H1 (cell line): ENCODE data around the gene PCCA. TPM values are rescaled to one million over a fixed set of nuclear protein-coding genes. Genes with fewer than 3 reads are reported as not detected.
"Not testable (repeated sequence)": the region's sequence is repeated elsewhere in the genome, so short reads cannot be mapped to it uniquely, and the experiment has no call there.

Experiments
- CTCF ChIA-PET: fragments of 300-600 bp; sonication (Branson Sonifier 250); formaldehyde crosslinking; loops from one replicate; lab custom pipeline; 2021; ENCODE audit not compliant: partially characterized antibody; lab: Charles Lee
- POLR2A ChIA-PET: fragments of 300-600 bp; sonication (Branson Sonifier 250); formaldehyde crosslinking; loops from one replicate; lab custom pipeline; 2021; ENCODE audit warnings: inconsistent platforms; ENCODE audit not compliant: partially characterized antibody; lab: Charles Lee
- DNase-seq, 2 experiments: peaks; one replicate each; pipeline versions ENCODE4 v3.0.0 to v3.0.0-alpha.2; 2010 to 2022; ENCODE audit warnings: low spot score in 2 of 2, low read depth in 1 of 2, mixed read lengths in 1 of 2
- FAIRE-seq: peaks from 2 replicates; lab custom pipeline; 2011; peaks lifted over from hg19 to GRCh38; lab: Jason Lieb, UNC
- H2AFZ ChIP-seq: 2 replicates; pipeline ENCODE4 v1.8.1; 2012; ENCODE audit warnings: low read length, inconsistent platforms
- H2AK5ac ChIP-seq: 2 replicates; pipeline ENCODE4 v1.6.1; 2013; ENCODE audit warnings: low read depth, low read length
- H2BK120ac ChIP-seq: replicated peaks from 2 replicates; pipeline ENCODE3; 2013; ENCODE audit warnings: low read depth, low read length, inconsistent platforms
- H2BK12ac ChIP-seq: 2 replicates; pipeline ENCODE4 v1.6.1; 2013; ENCODE audit warnings: low read depth, low read length
- H2BK15ac ChIP-seq: 2 replicates; pipeline ENCODE4 v1.6.1; 2013; ENCODE audit warnings: low read length
- H2BK20ac ChIP-seq: 2 replicates; pipeline ENCODE4 v1.6.1; 2013; ENCODE audit warnings: low read length
- H2BK5ac ChIP-seq: 2 replicates; pipeline ENCODE4 v1.6.1; 2013; ENCODE audit warnings: low read depth, low read length
- H3K14ac ChIP-seq: 2 replicates; pipeline ENCODE4 v1.6.1; 2013; ENCODE audit warnings: inconsistent platforms; ENCODE audit not compliant: insufficient read length
- H3K18ac ChIP-seq: 2 replicates; pipeline ENCODE4 v1.6.1; 2013; ENCODE audit warnings: low read length; ENCODE audit errors: extremely low read depth
- H3K23ac ChIP-seq: 2 replicates; pipeline ENCODE4 v1.6.1; 2013; ENCODE audit warnings: inconsistent platforms; ENCODE audit not compliant: insufficient read length
- H3K23me2 ChIP-seq: 2 replicates; pipeline ENCODE4 v1.6.1; 2013; ENCODE audit warnings: low read depth, low read length
- H3K27ac ChIP-seq: 2 replicates; pipeline ENCODE4 v1.6.1; 2011; ENCODE audit warnings: low read depth, low read length, inconsistent platforms
- H3K27me3 ChIP-seq, 4 experiments: replicated peaks in 1 of 4; 1 replicate in 1 of 4; 2 replicates in 3 of 4; pipeline versions ENCODE4 v1.6.1 to v1.8.1; 2011 to 2013; ENCODE audit warnings: low read length in 3 of 4, mild to moderate bottlenecking in 3 of 4, inconsistent platforms in 2 of 4, mixed read lengths in 2 of 4, moderate library complexity in 1 of 4; ENCODE audit not compliant: control insufficient read depth in 3 of 4, insufficient read depth in 3 of 4; ENCODE audit errors: extremely low read depth in 1 of 4
- H3K36me3 ChIP-seq, 4 experiments: 2 replicates each; pipeline versions ENCODE4 v1.6.1 to v1.8.1; 2011 to 2013; ENCODE audit warnings: mild to moderate bottlenecking in 4 of 4, low read length in 3 of 4, moderate library complexity in 2 of 4, control low read depth in 1 of 4, inconsistent platforms in 1 of 4; ENCODE audit not compliant: insufficient read depth in 4 of 4, control insufficient read depth in 2 of 4
- H3K4ac ChIP-seq: replicated peaks from 2 replicates; pipeline ENCODE3; 2013; ENCODE audit warnings: low read length, low read depth, mixed read lengths, inconsistent platforms; ENCODE audit not compliant: insufficient read length
- H3K4me1 ChIP-seq, 4 experiments: replicated peaks in 1 of 4; 1 replicate in 1 of 4; 2 replicates in 3 of 4; pipeline versions ENCODE4 v1.6.1 to v1.8.1; 2011 to 2013; ENCODE audit warnings: low read length in 3 of 4, inconsistent platforms in 2 of 4, mixed read lengths in 1 of 4; ENCODE audit not compliant: insufficient read depth in 4 of 4, control insufficient read depth in 3 of 4
- H3K4me2 ChIP-seq, 2 experiments: 2 replicates each; pipeline versions ENCODE4 v1.6.1 to v1.8.1; 2011 to 2013; ENCODE audit warnings: low read depth in 2 of 2, low read length in 2 of 2, control low read depth in 1 of 2, inconsistent platforms in 1 of 2, mild to moderate bottlenecking in 1 of 2; ENCODE audit not compliant: insufficient read depth in 1 of 2
- H3K4me3 ChIP-seq, 4 experiments: fragments of 200-600, 300-600 bp in 1 of 4; sonication (generic), shearing (Covaris generic), sonication (Bioruptor Twin) in 1 of 4; 2 replicates each; pipeline versions ENCODE4 v1.5.1 to v1.8.1; 2011 to 2016; ENCODE audit warnings: low read length in 4 of 4, low read depth in 3 of 4, control low read depth in 2 of 4, inconsistent platforms in 2 of 4, mild to moderate bottlenecking in 2 of 4, mixed read lengths in 1 of 4, moderate library complexity in 1 of 4; ENCODE audit not compliant: insufficient read depth in 2 of 4; ENCODE audit errors: extremely low read depth in 1 of 4
- H3K56ac ChIP-seq: replicated peaks from 2 replicates; pipeline ENCODE3; 2013; ENCODE audit warnings: low read depth, mild to moderate bottlenecking, mixed read lengths, low read length, inconsistent platforms; ENCODE audit not compliant: insufficient read length
- H3K79me1 ChIP-seq: 2 replicates; pipeline ENCODE4 v1.6.1; 2013; ENCODE audit warnings: low read depth, low read length, control low read depth
- H3K79me2 ChIP-seq, 2 experiments: 2 replicates each; pipeline versions ENCODE4 v1.6.1 to v1.8.1; 2012 to 2013; ENCODE audit warnings: low read length in 2 of 2, mild to moderate bottlenecking in 2 of 2, inconsistent platforms in 1 of 2; ENCODE audit not compliant: insufficient read depth in 2 of 2, control insufficient read depth in 1 of 2
- H3K9ac ChIP-seq, 4 experiments: replicated peaks in 1 of 4; 1 replicate in 1 of 4; 2 replicates in 3 of 4; pipeline versions ENCODE4 v1.6.1 to v1.8.1; 2011 to 2013; ENCODE audit warnings: low read depth in 3 of 4, low read length in 3 of 4, control low read depth in 2 of 4, mild to moderate bottlenecking in 2 of 4, moderate library complexity in 2 of 4, inconsistent platforms in 1 of 4; ENCODE audit errors: extremely low read depth in 1 of 4
- H3K9me3 ChIP-seq, 2 experiments: 2 replicates each; pipeline versions ENCODE4 v1.6.1 to v1.8.1; 2012 to 2013; ENCODE audit warnings: mild to moderate bottlenecking in 2 of 2, moderate library complexity in 2 of 2, control low read depth in 1 of 2, inconsistent platforms in 1 of 2, low read depth in 1 of 2, low read length in 1 of 2, mixed read lengths in 1 of 2; ENCODE audit not compliant: insufficient read depth in 2 of 2
- H4K20me1 ChIP-seq, 2 experiments: replicated peaks in 1 of 2; 2 replicates each; pipeline versions ENCODE3 to v1.8.1; 2011 to 2013; ENCODE audit warnings: inconsistent platforms in 2 of 2, low read length in 2 of 2, mild to moderate bottlenecking in 1 of 2; ENCODE audit not compliant: insufficient read depth in 2 of 2, control insufficient read depth in 1 of 2
- H4K5ac ChIP-seq: 2 replicates; pipeline ENCODE4 v1.6.1; 2013; ENCODE audit warnings: low read length, low read depth, mixed read lengths, inconsistent platforms; ENCODE audit not compliant: insufficient read length
- H4K8ac ChIP-seq: 2 replicates; pipeline ENCODE4 v1.8.0; 2013; ENCODE audit warnings: mild to moderate bottlenecking, moderate library complexity, low read length, inconsistent platforms; ENCODE audit not compliant: insufficient read depth; ENCODE audit errors: extremely low read depth
- H4K91ac ChIP-seq: replicated peaks from 2 replicates; pipeline ENCODE3; 2013; ENCODE audit warnings: low read length, mixed read lengths, inconsistent platforms; ENCODE audit not compliant: insufficient read length
- FOSL1 ChIP-seq: IDR thresholded peaks from 2 replicates; pipeline ENCODE4 v1.6.1; 2011; ENCODE audit warnings: mild to moderate bottlenecking, low read depth, low read length, moderate library complexity; ENCODE audit not compliant: insufficient read depth
- WGBS, 2 experiments: shearing (Covaris generic) in 1 of 2; methylation state at CpG; one replicate each; pipeline versions ENCODE4 v1.1.6 to v1.1.7; 2013 to 2015; ENCODE audit warnings: low lambda C conversion rate in 2 of 2, mixed read lengths in 2 of 2, inconsistent platforms in 1 of 2, low coverage in 1 of 2, missing lambda C conversion rate in 1 of 2; ENCODE audit not compliant: insufficient replicate concordance in 2 of 2, insufficient coverage in 1 of 2, insufficient read length in 1 of 2; ENCODE audit errors: extremely low coverage in 1 of 2, missing lambda C conversion rate in 1 of 2; 5-methylcytosine and 5-hydroxymethylcytosine counted together
- polyA plus RNA-seq, 7 experiments: library from polyadenylated mRNA; depleted of rRNA in 3 of 7; stranded (reverse) in 5 of 7; unstranded in 2 of 7; fragments of >200 nt in 5 of 7; fragments of 200-250 nt in 2 of 7; gene quantifications; 1 replicate in 5 of 7; 2 replicates in 1 of 7; 4 replicates in 1 of 7; pipeline versions ENCODE4 v1.2.1 to v1.2.3, GENCODE V29; 2011 to 2013; ENCODE audit warnings: missing spikeins in 2 of 7, mixed read lengths in 2 of 7
- total RNA-seq: library from RNA; stranded (reverse); fragmentation: NEBNext Ultra II Directional; extraction: Animal tissue kit (Norgen Biotek cat#: 25700); gene quantifications from 2 replicates; pipeline ENCODE4 v1.2.1, GENCODE V29; 2021

PCCA gene
- total and polyA plus RNA-seq, 2 of the 8 experiments (the other 6 are each of a cell fraction or from before 2014, with no cell fraction given), result 18.4 to 49.8 TPM

- POLR2A ChIA-PET, result interaction anchor here (1.7 kb wide), 1 partner anchor 9 kb away, joined by 4 read pairs; the partner anchor contains the start of gene PCCA
- H2BK5ac ChIP-seq, H3K56ac ChIP-seq, H2AFZ ChIP-seq, H2BK120ac ChIP-seq, H3K4me3 ChIP-seq, H3K27me3 ChIP-seq, H3K23me2 ChIP-seq, H3K23ac ChIP-seq, FAIRE-seq, H2BK12ac ChIP-seq, H2BK20ac ChIP-seq, H2BK15ac ChIP-seq, H3K9ac ChIP-seq, H4K20me1 ChIP-seq, H3K14ac ChIP-seq, H3K4ac ChIP-seq, H4K5ac ChIP-seq, H3K36me3 ChIP-seq, H3K18ac ChIP-seq, H3K27ac ChIP-seq, H3K79me2 ChIP-seq, H2AK5ac ChIP-seq, H3K79me1 ChIP-seq, H3K9me3 ChIP-seq, H4K91ac ChIP-seq, H4K8ac ChIP-seq, CTCF ChIA-PET: not testable (repeated sequence)
- H3K4me2 ChIP-seq, result peak overlapping the region in 1 of 2 experiments; percentile 14; a peak in 1 of 4 replicates
- H3K4me1 ChIP-seq, result peaks cover 2 to 17% (median 6%) of the 10 kb centered on the region in 4 experiments; a peak in 6 of 7 replicates
- DNase-seq, result peak in 1 of 2 experiments; percentile 60
- TF ChIP-seq FOSL1, result peak; percentile 84
- WGBS, 2 experiments, result 71% methylated on average over 9 of the region's 9 CpGs; no CpG with 5 or more reads in 1 of the 2 experiments
These were observed 9.9 kb upstream of the PCCA start for GRCh38 chr13:100079003-100079402.

- 89% methylated on average over 6 of the region's 6 CpGs; no CpG with 5 or more reads in 1 of the 2 experiments for WGBS, 2 experiments
- H2BK120ac ChIP-seq, result not testable (repeated sequence)
These were observed 5.5 kb upstream of the PCCA start for GRCh38 chr13:100083401-100083800.

More at GRCh38 chr13:100083401-100083800, 5.5 kb upstream of the PCCA start:
- H4K20me1 ChIP-seq, H3K23me2 ChIP-seq, H2BK15ac ChIP-seq, H3K9ac ChIP-seq, H3K4me3 ChIP-seq, H4K91ac ChIP-seq, H3K27ac ChIP-seq, H3K18ac ChIP-seq, H3K4ac ChIP-seq, DNase-seq, CTCF ChIA-PET, H2AFZ ChIP-seq, H2BK20ac ChIP-seq, H3K14ac ChIP-seq, H4K5ac ChIP-seq, H3K56ac ChIP-seq, H3K23ac ChIP-seq, H3K9me3 ChIP-seq, FAIRE-seq, H3K27me3 ChIP-seq, H4K8ac ChIP-seq, H2BK5ac ChIP-seq, H2AK5ac ChIP-seq, H3K79me1 ChIP-seq, H2BK12ac ChIP-seq, H3K4me2 ChIP-seq, POLR2A ChIA-PET: not testable (repeated sequence)
- H3K79me2 ChIP-seq, result peaks cover 0 to 16% of the 10 kb centered on the region in 2 experiments; a peak in 2 of 4 replicates
- H3K36me3 ChIP-seq, result peaks cover 7 to 19% (median 10%) of the 10 kb centered on the region in 4 experiments; a peak in 6 of 8 replicates
- H3K4me1 ChIP-seq, result peaks cover 2 to 14% (median 6%) of the 10 kb centered on the region in 4 experiments; a peak in 6 of 7 replicates
